ENCODE data around the gene NINL.
"Not testable (repeated sequence)": the region's sequence is repeated elsewhere in the genome, so short reads cannot be mapped to it uniquely, and the experiment has no call there.

The NINL gene

GRCh38 chr20:25553819-25554296 lies 31.5 kb downstream of the NINL start:
- in situ Hi-C loops (cut with HindIII; ENCODE audit: low sequenced_read_pairs) = no loop called here
- H3K4me3 ChIP-seq (ENCODE audit: low read depth, low read length) = no peak overlapping the region
- peak; percentile 58 for DNase-seq (ENCODE audit: low read depth, low spot score)
- no peak for TF ChIP-seq CTCF (IDR thresholded peaks at IDR 0.05; ENCODE audit: low read depth, low read length)

- no peak for DNase-seq (ENCODE audit: low read depth, low spot score)
- no peak overlapping the region for H3K4me3 ChIP-seq (ENCODE audit: low read depth, low read length)
- in situ Hi-C loops (cut with HindIII; ENCODE audit: low sequenced_read_pairs) = no loop called here
- TF ChIP-seq CTCF (IDR thresholded peaks at IDR 0.05; ENCODE audit: low read depth, low read length) = no peak
These were observed 32.4 kb downstream of the NINL start for GRCh38 chr20:25552977-25553376.

- DNase-seq (ENCODE audit: low read depth, low spot score) = no peak
- in situ Hi-C loops (cut with HindIII; ENCODE audit: low sequenced_read_pairs) = no loop called here
- H3K4me3 ChIP-seq (ENCODE audit: low read depth, low read length) = no peak overlapping the region
- no peak for TF ChIP-seq CTCF (IDR thresholded peaks at IDR 0.05; ENCODE audit: low read depth, low read length)
These were observed 33.7 kb downstream of the NINL start for GRCh38 chr20:25551413-25552215.

GRCh38 chr20:25550645-25551337 lies 34.5 kb downstream of the NINL start:
- in situ Hi-C loops (cut with HindIII; ENCODE audit: low sequenced_read_pairs); DNase-seq (ENCODE audit: low read depth, low spot score): not testable (repeated sequence)

GRCh38 chr20:25549843-25550477 lies 35.4 kb downstream of the NINL start:
- no peak for TF ChIP-seq CTCF (IDR thresholded peaks at IDR 0.05; ENCODE audit: low read depth, low read length)
- peak; percentile 36 for DNase-seq (ENCODE audit: low read depth, low spot score)
- no peak overlapping the region for H3K4me3 ChIP-seq (ENCODE audit: low read depth, low read length)
- in situ Hi-C loops (cut with HindIII; ENCODE audit: low sequenced_read_pairs) = no loop called here

More at GRCh38 chr20:25550645-25551337, 34.5 kb downstream of the NINL start:
- not testable (repeated sequence) for H3K4me3 ChIP-seq (ENCODE audit: low read depth, low read length)

- no peak for TF ChIP-seq CTCF (IDR thresholded peaks at IDR 0.05; ENCODE audit: low read depth, low read length)
- H3K4me3 ChIP-seq (ENCODE audit: low read depth, low read length) = no peak overlapping the region
- no peak for DNase-seq (ENCODE audit: low read depth, low spot score)
- in situ Hi-C loops (cut with HindIII; ENCODE audit: low sequenced_read_pairs) = no loop called here
These were observed 36.1 kb downstream of the NINL start for GRCh38 chr20:25549172-25549773.
